ENCODE measurements around the gene CCDC197.

- TF ChIP-seq CTCF (conservative IDR thresholded peaks at IDR 0.05; ENCODE audit: low read length) = no peak
- no peak for TF ChIP-seq EZH2phosphoT487 (IDR thresholded peaks at IDR 0.05; ENCODE audit: borderline replicate concordance)
These were observed 34.2 kb downstream of the CCDC197 start for GRCh38 chr14:94031161-94031882.

Data from Loucy (cell line).